Neuron (in vitro differentiated cells): ENCODE measurements around the gene AXIN2.
"Not testable (repeated sequence)": the region's sequence is repeated elsewhere in the genome, so short reads cannot be mapped to it uniquely, and the experiment has no call there.

ENCODE experiments used
- H2AFZ ChIP-seq: one replicate; pipeline ENCODE4 v1.6.1; 2013; ENCODE audit warnings: low read depth, mild to moderate bottlenecking, inconsistent platforms, low read length, moderate library complexity
- H3K27me3 ChIP-seq: one replicate; pipeline ENCODE4 v1.6.1; 2013; ENCODE audit warnings: low read length; ENCODE audit not compliant: insufficient read depth
- H3K36me3 ChIP-seq: one replicate; pipeline ENCODE4 v1.6.1; 2013; ENCODE audit warnings: low read length; ENCODE audit not compliant: insufficient read depth
- H3K4me1 ChIP-seq: one replicate; pipeline ENCODE4 v1.6.1; 2013; ENCODE audit warnings: low read length; ENCODE audit not compliant: insufficient read depth
- H3K4me3 ChIP-seq: 2 replicates; pipeline ENCODE4 v1.5.1; 2013; ENCODE audit warnings: mild to moderate bottlenecking, low read length, moderate library complexity
- H3K9me3 ChIP-seq: one replicate; pipeline ENCODE4 v1.6.1; 2013; ENCODE audit warnings: low read length

Gene AXIN2

GRCh38 chr17:65504141-65504540 lies 57.3 kb downstream of the AXIN2 start:
- H3K27me3 ChIP-seq = no peaks in the 10 kb centered on the region
- no peaks in the 10 kb centered on the region for H3K36me3 ChIP-seq

GRCh38 chr17:65503557-65503956 lies 57.9 kb downstream of the AXIN2 start:
- H3K9me3 ChIP-seq = no peaks in the 10 kb centered on the region
- no peak overlapping the region for H2AFZ ChIP-seq
- peaks cover 7% of the 10 kb centered on the region for H3K4me1 ChIP-seq
- no peaks in the 10 kb centered on the region for H3K36me3 ChIP-seq
- H3K27me3 ChIP-seq = no peaks in the 10 kb centered on the region
- H3K4me3 ChIP-seq = no peak overlapping the region

More at GRCh38 chr17:65504141-65504540, 57.3 kb downstream of the AXIN2 start:
- Histone ChIP-seq H3K4me1 (peaks cover 2% of the 10 kb centered on the region), H3K4me3 (no peak overlapping the region), H3K9me3 (no peaks in the 10 kb centered on the region), H2AFZ (no peak overlapping the region)

- peak overlapping the region; percentile 57 for H2AFZ ChIP-seq
- H3K4me1 ChIP-seq = peaks cover 18% of the 10 kb centered on the region
- no peaks in the 10 kb centered on the region for H3K9me3 ChIP-seq
- H3K27me3 ChIP-seq = no peaks in the 10 kb centered on the region
- H3K4me3 ChIP-seq = no peak overlapping the region
- H3K36me3 ChIP-seq = no peaks in the 10 kb centered on the region
Measured at GRCh38 chr17:65498816-65499215, 62.6 kb downstream of the AXIN2 start.

- Histone ChIP-seq H3K4me1 (peaks cover 18% of the 10 kb centered on the region), H3K4me3 (no peak overlapping the region), H3K36me3 (no peaks in the 10 kb centered on the region), H3K27me3 (no peaks in the 10 kb centered on the region), H2AFZ (no peak overlapping the region), H3K9me3 (no peaks in the 10 kb centered on the region)
Measured at GRCh38 chr17:65496801-65497200, 64.6 kb downstream of the AXIN2 start.

GRCh38 chr17:65495122-65496055 lies 66.1 kb downstream of the AXIN2 start:
- peaks cover 18% of the 10 kb centered on the region for H3K4me1 ChIP-seq
- no peaks in the 10 kb centered on the region for H3K9me3 ChIP-seq
- peak overlapping the region; percentile 13 for H3K4me3 ChIP-seq
- no peaks in the 10 kb centered on the region for H3K27me3 ChIP-seq
- H3K36me3 ChIP-seq = no peaks in the 10 kb centered on the region
- peak overlapping the region; percentile 48 for H2AFZ ChIP-seq

GRCh38 chr17:65489413-65490155 lies 71.9 kb downstream of the AXIN2 start:
- no peak overlapping the region for H3K4me3 ChIP-seq
- H3K36me3 ChIP-seq = no peaks in the 10 kb centered on the region
- H2AFZ ChIP-seq = no peak overlapping the region
- H3K9me3 ChIP-seq = no peaks in the 10 kb centered on the region
- H3K27me3 ChIP-seq = no peaks in the 10 kb centered on the region
- H3K4me1 ChIP-seq = no peaks in the 10 kb centered on the region

GRCh38 chr17:65488665-65489064 lies 72.8 kb downstream of the AXIN2 start:
- H2AFZ ChIP-seq = no peak overlapping the region
- no peaks in the 10 kb centered on the region for H3K4me1 ChIP-seq
- no peaks in the 10 kb centered on the region for H3K36me3 ChIP-seq

GRCh38 chr17:65487990-65488389 lies 73.5 kb downstream of the AXIN2 start:
- no peaks in the 10 kb centered on the region for H3K27me3 ChIP-seq
- H3K36me3 ChIP-seq = no peaks in the 10 kb centered on the region
- H3K4me1 ChIP-seq = no peaks in the 10 kb centered on the region

More at GRCh38 chr17:65488665-65489064, 72.8 kb downstream of the AXIN2 start:
- Histone ChIP-seq H3K4me3 (no peak overlapping the region), H3K27me3 (no peaks in the 10 kb centered on the region), H3K9me3 (no peaks in the 10 kb centered on the region)

GRCh38 chr17:65487161-65487560 lies 74.3 kb downstream of the AXIN2 start:
- H3K4me1 ChIP-seq = no peaks in the 10 kb centered on the region
- H3K27me3 ChIP-seq = no peaks in the 10 kb centered on the region
- H3K4me3 ChIP-seq = no peak overlapping the region

More at GRCh38 chr17:65487990-65488389, 73.5 kb downstream of the AXIN2 start:
- Histone ChIP-seq H3K4me3 (no peak overlapping the region), H3K9me3 (peaks cover 4% of the 10 kb centered on the region), H2AFZ (no peak overlapping the region)

GRCh38 chr17:65485388-65486299 lies 75.8 kb downstream of the AXIN2 start:
- H3K4me3 ChIP-seq = no peak overlapping the region
- H3K4me1 ChIP-seq = no peaks in the 10 kb centered on the region
- no peaks in the 10 kb centered on the region for H3K27me3 ChIP-seq
- no peak overlapping the region for H2AFZ ChIP-seq
- H3K9me3 ChIP-seq = peaks cover 4% of the 10 kb centered on the region
- H3K36me3 ChIP-seq = no peaks in the 10 kb centered on the region

More at GRCh38 chr17:65487161-65487560, 74.3 kb downstream of the AXIN2 start:
- Histone ChIP-seq H2AFZ (no peak overlapping the region), H3K9me3 (peaks cover 4% of the 10 kb centered on the region), H3K36me3 (no peaks in the 10 kb centered on the region)

GRCh38 chr17:65484405-65484804 lies 77.0 kb downstream of the AXIN2 start:
- not testable (repeated sequence) for H3K4me3 ChIP-seq, H3K27me3 ChIP-seq, H2AFZ ChIP-seq, H3K36me3 ChIP-seq, H3K9me3 ChIP-seq, H3K4me1 ChIP-seq

GRCh38 chr17:65483438-65483837 lies 78.0 kb downstream of the AXIN2 start:
- Histone ChIP-seq H3K27me3 (no peaks in the 10 kb centered on the region), H3K4me1 (no peaks in the 10 kb centered on the region), H3K4me3 (no peak overlapping the region), H3K9me3 (peaks cover 7% of the 10 kb centered on the region), H3K36me3 (no peaks in the 10 kb centered on the region), H2AFZ (no peak overlapping the region)
